IPS-18a (cell line): Measurements from ENCODE around the gene DPP7.

Source experiments
- H3K27ac ChIP-seq: one replicate; pipeline ENCODE4 v1.5.1; 2013; ENCODE audit warnings: low read length
- H3K27me3 ChIP-seq: one replicate; pipeline ENCODE4 v1.6.1; 2013; ENCODE audit warnings: mild to moderate bottlenecking, low read length; ENCODE audit not compliant: control insufficient read depth, insufficient read depth
- H3K36me3 ChIP-seq: one replicate; pipeline ENCODE4 v1.6.1; 2013; ENCODE audit warnings: low read depth, low read length; ENCODE audit not compliant: control insufficient read depth
- H3K4me1 ChIP-seq: one replicate; pipeline ENCODE4 v1.6.1; 2013; ENCODE audit warnings: low read depth, low read length; ENCODE audit not compliant: control insufficient read depth
- H3K4me3 ChIP-seq: one replicate; pipeline ENCODE4 v1.5.1; 2013; ENCODE audit warnings: low read length
- H3K9ac ChIP-seq: one replicate; pipeline ENCODE4 v1.6.1; 2013; ENCODE audit warnings: mild to moderate bottlenecking, low read length, moderate library complexity
- H3K9me3 ChIP-seq: one replicate; pipeline ENCODE4 v1.6.1; 2013; ENCODE audit warnings: low read depth, low read length; ENCODE audit not compliant: control insufficient read depth

The DPP7 gene

DNA sequence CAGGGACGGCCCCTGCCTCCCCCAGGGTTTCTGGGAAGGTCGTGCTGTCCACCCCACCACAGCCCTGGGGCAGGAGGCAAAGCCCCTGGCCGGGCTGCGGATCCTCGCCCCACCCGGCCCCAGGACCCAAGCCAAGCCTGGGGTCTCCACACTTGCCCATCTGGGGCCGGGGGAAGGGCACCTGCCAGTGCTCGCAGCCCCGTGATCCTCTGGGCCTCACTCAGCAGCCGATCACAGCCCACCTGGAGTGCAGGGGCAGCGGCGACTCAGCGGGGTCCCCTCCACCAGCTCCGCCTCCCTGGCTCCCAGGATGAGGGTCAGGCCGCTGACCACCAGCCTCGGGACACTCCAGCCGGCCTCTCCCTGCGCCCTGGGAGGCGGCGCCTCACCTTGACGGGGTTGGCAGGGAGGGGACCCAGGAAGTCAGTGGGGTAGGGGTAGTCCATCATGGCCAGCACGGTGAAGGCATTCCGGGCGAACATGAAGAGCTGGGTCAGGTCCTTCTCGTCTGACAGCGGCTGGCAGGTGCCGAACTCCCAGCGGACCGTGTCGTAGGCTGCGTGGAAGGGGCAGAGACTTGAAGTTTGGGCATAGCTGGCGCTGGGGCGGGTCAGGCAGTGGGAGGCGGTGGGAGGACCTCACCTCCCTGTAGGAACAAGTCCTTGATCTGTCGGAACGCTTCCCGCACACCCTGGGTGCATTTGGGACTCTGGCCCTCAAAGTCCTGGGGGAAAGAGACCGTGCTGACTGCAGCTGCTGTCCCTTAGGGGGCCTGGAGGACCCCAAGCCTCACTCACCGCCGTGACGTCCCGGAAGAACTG lies 1.8 kb downstream of the DPP7 start:
- Histone ChIP-seq H3K27ac (no peak overlapping the region), H3K4me1 (no peaks in the 10 kb centered on the region), H3K9me3 (no peaks in the 10 kb centered on the region), H3K4me3 (no peak overlapping the region), H3K36me3 (no peaks in the 10 kb centered on the region), H3K9ac (no peak overlapping the region), H3K27me3 (peaks cover 23% of the 10 kb centered on the region)

DNA sequence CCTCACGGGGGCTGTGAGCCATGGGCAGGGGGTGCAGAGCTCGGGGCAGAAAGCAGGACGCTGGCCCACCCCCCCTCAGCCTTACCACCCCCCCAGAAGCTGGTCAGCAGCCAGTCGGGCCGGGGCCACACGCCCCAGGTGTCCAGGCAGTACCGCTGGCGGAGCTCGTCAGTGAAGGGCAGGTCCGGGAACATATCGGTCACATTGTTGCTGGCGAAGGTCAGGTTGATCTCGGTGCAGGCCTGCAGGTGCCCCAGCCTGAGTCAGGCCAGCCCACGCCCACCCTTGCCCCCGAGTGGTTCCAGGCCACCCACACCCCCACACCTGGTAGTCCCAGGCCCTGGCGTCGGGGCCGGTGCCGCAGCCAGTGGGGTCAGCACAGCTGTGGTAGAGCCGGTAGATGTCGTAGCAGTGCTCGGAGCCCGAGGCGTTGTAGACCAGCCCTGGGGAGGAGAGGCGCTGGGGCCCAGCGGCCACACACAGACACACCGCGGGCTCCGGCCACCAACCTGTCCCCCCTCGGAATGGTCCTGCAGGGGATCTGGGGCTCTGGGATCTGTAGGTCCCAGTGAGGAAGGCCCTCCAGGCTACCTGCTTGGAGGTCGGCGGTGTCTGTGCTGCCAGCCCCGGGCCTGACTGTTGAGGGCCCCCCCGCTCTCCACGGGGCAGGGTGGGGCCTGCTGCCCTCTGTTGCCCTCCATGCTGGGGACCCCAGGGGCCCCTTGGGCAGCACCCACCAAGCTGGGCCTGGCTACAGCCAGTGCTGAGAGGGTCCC lies 2.6 kb downstream of the DPP7 start:
- Histone ChIP-seq H3K9me3 (no peaks in the 10 kb centered on the region), H3K4me3 (no peak overlapping the region), H3K27me3 (peaks cover 23% of the 10 kb centered on the region), H3K9ac (no peak overlapping the region), H3K4me1 (no peaks in the 10 kb centered on the region), H3K36me3 (no peaks in the 10 kb centered on the region), H3K27ac (no peak overlapping the region)

GRCh38 chr9:137110911-137111787 lies 3.4 kb downstream of the DPP7 start:
- Histone ChIP-seq H3K36me3 (no peaks in the 10 kb centered on the region), H3K9ac (no peak overlapping the region), H3K9me3 (no peaks in the 10 kb centered on the region), H3K4me1 (no peaks in the 10 kb centered on the region), H3K27ac (no peak overlapping the region), H3K27me3 (peaks cover 21% of the 10 kb centered on the region), H3K4me3 (no peak overlapping the region)

- Histone ChIP-seq H3K36me3 (no peaks in the 10 kb centered on the region), H3K4me1 (no peaks in the 10 kb centered on the region), H3K9ac (no peak overlapping the region), H3K4me3 (no peak overlapping the region), H3K27ac (no peak overlapping the region), H3K9me3 (no peaks in the 10 kb centered on the region), H3K27me3 (peaks cover 12% of the 10 kb centered on the region)
Measured at GRCh38 chr9:137110147-137110910, 4.2 kb downstream of the DPP7 start.

GRCh38 chr9:137109250-137110146 lies 5.0 kb downstream of the DPP7 start:
- no peaks in the 10 kb centered on the region for H3K36me3 ChIP-seq
- no peaks in the 10 kb centered on the region for H3K4me1 ChIP-seq
- H3K27ac ChIP-seq = no peak overlapping the region

DNA sequence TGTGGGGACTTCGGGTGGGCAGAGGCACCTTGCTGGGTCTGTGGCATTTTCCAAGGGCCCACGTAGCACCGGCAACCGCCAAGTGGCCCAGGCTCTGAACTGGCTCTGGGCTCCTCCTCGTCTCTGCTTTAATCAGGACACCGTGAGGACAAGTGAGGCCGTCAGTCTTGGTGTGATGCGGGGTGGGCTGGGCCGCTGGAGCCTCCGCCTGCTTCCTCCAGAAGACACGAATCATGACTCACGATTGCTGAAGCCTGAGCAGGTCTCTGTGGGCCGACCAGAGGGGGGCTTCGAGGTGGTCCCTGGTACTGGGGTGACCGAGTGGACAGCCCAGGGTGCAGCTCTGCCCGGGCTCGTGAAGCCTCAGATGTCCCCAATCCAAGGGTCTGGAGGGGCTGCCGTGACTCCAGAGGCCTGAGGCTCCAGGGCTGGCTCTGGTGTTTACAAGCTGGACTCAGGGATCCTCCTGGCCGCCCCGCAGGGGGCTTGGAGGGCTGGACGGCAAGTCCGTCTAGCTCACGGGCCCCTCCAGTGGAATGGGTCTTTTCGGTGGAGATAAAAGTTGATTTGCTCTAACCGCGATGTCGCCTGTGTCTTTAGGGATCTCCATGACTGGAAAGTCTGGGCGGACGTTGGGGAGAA lies 5.8 kb downstream of the DPP7 start:
- Histone ChIP-seq H3K36me3 (peaks cover 2% of the 10 kb centered on the region), H3K4me3 (no peak overlapping the region), H3K27me3 (no peaks in the 10 kb centered on the region), H3K27ac (no peak overlapping the region), H3K9me3 (no peaks in the 10 kb centered on the region), H3K9ac (no peak overlapping the region), H3K4me1 (no peaks in the 10 kb centered on the region)

More at GRCh38 chr9:137109250-137110146, 5.0 kb downstream of the DPP7 start:
- Histone ChIP-seq H3K9me3 (no peaks in the 10 kb centered on the region), H3K9ac (no peak overlapping the region), H3K27me3 (peaks cover 4% of the 10 kb centered on the region), H3K4me3 (no peak overlapping the region)

DNA sequence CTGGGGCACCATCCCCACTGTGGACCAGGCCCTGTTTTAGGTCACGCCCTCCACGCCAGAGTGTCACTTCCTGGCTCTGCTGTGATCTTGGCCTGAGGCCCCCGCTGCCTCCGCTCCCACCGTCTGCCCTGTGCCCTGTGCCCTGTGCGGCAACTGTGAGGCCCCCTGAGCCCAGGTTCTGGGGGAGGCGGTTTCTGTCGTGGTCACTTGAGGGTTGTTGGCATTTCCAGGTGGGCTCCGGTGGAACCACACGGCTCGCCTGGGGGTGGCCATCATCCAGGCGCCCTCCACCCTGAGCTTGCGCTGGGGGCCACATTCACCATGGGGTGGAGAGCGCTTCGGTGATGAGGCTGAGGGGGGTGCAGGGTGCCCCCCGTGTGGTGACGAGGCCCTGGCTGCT lies 6.6 kb downstream of the DPP7 start:
- Histone ChIP-seq H3K27ac (no peak overlapping the region), H3K36me3 (peaks cover 10% of the 10 kb centered on the region), H3K9ac (no peak overlapping the region), H3K27me3 (no peaks in the 10 kb centered on the region), H3K4me3 (no peak overlapping the region), H3K4me1 (no peaks in the 10 kb centered on the region), H3K9me3 (no peaks in the 10 kb centered on the region)

GRCh38 chr9:137107312-137107921 lies 7.1 kb downstream of the DPP7 start:
- Histone ChIP-seq H3K9ac (no peak overlapping the region), H3K4me3 (no peak overlapping the region), H3K4me1 (no peaks in the 10 kb centered on the region), H3K27ac (no peak overlapping the region), H3K27me3 (no peaks in the 10 kb centered on the region), H3K9me3 (no peaks in the 10 kb centered on the region), H3K36me3 (peaks cover 16% of the 10 kb centered on the region)

- H3K4me1 ChIP-seq = no peaks in the 10 kb centered on the region
- H3K27ac ChIP-seq = no peak overlapping the region
- H3K36me3 ChIP-seq = peaks cover 22% of the 10 kb centered on the region
- H3K27me3 ChIP-seq = no peaks in the 10 kb centered on the region
- no peak overlapping the region for H3K9ac ChIP-seq
- no peaks in the 10 kb centered on the region for H3K9me3 ChIP-seq
- H3K4me3 ChIP-seq = no peak overlapping the region
Measured at GRCh38 chr9:137106662-137107250, 7.8 kb downstream of the DPP7 start.
